H1 (cell line): Measurements from ENCODE around the gene TJP3. TPM values are rescaled to one million over a fixed set of nuclear protein-coding genes. Genes with fewer than 3 reads are reported as not detected.
A peak's percentile ranks its signal among the peaks of the same experiment; 100 is the strongest.

ENCODE experiments used
- CTCF ChIA-PET: fragments of 300-600 bp; sonication (Branson Sonifier 250); formaldehyde crosslinking; loops from one replicate; lab custom pipeline; 2021; ENCODE audit not compliant: partially characterized antibody; lab: Charles Lee
- POLR2A ChIA-PET: fragments of 300-600 bp; sonication (Branson Sonifier 250); formaldehyde crosslinking; loops from one replicate; lab custom pipeline; 2021; ENCODE audit warnings: inconsistent platforms; ENCODE audit not compliant: partially characterized antibody; lab: Charles Lee
- DNase-seq, 2 experiments: peaks; one replicate each; pipeline versions ENCODE4 v3.0.0 to v3.0.0-alpha.2; 2010 to 2022; ENCODE audit warnings: low spot score in 2 of 2, low read depth in 1 of 2, mixed read lengths in 1 of 2
- FAIRE-seq: peaks from 2 replicates; lab custom pipeline; 2011; peaks lifted over from hg19 to GRCh38; lab: Jason Lieb, UNC
- H2AFZ ChIP-seq: 2 replicates; pipeline ENCODE4 v1.8.1; 2012; ENCODE audit warnings: low read length, inconsistent platforms
- H2AK5ac ChIP-seq: 2 replicates; pipeline ENCODE4 v1.6.1; 2013; ENCODE audit warnings: low read depth, low read length
- H2BK120ac ChIP-seq: replicated peaks from 2 replicates; pipeline ENCODE3; 2013; ENCODE audit warnings: low read depth, low read length, inconsistent platforms
- H2BK12ac ChIP-seq: 2 replicates; pipeline ENCODE4 v1.6.1; 2013; ENCODE audit warnings: low read depth, low read length
- H2BK15ac ChIP-seq: 2 replicates; pipeline ENCODE4 v1.6.1; 2013; ENCODE audit warnings: low read length
- H2BK20ac ChIP-seq: 2 replicates; pipeline ENCODE4 v1.6.1; 2013; ENCODE audit warnings: low read length
- H2BK5ac ChIP-seq: 2 replicates; pipeline ENCODE4 v1.6.1; 2013; ENCODE audit warnings: low read depth, low read length
- H3K14ac ChIP-seq: 2 replicates; pipeline ENCODE4 v1.6.1; 2013; ENCODE audit warnings: inconsistent platforms; ENCODE audit not compliant: insufficient read length
- H3K18ac ChIP-seq: 2 replicates; pipeline ENCODE4 v1.6.1; 2013; ENCODE audit warnings: low read length; ENCODE audit errors: extremely low read depth
- H3K23ac ChIP-seq: 2 replicates; pipeline ENCODE4 v1.6.1; 2013; ENCODE audit warnings: inconsistent platforms; ENCODE audit not compliant: insufficient read length
- H3K23me2 ChIP-seq: 2 replicates; pipeline ENCODE4 v1.6.1; 2013; ENCODE audit warnings: low read depth, low read length
- H3K27ac ChIP-seq: 2 replicates; pipeline ENCODE4 v1.6.1; 2011; ENCODE audit warnings: low read depth, low read length, inconsistent platforms
- H3K27me3 ChIP-seq, 4 experiments: replicated peaks in 1 of 4; 1 replicate in 1 of 4; 2 replicates in 3 of 4; pipeline versions ENCODE4 v1.6.1 to v1.8.1; 2011 to 2013; ENCODE audit warnings: low read length in 3 of 4, mild to moderate bottlenecking in 3 of 4, inconsistent platforms in 2 of 4, mixed read lengths in 2 of 4, moderate library complexity in 1 of 4; ENCODE audit not compliant: control insufficient read depth in 3 of 4, insufficient read depth in 3 of 4; ENCODE audit errors: extremely low read depth in 1 of 4
- H3K36me3 ChIP-seq, 4 experiments: 2 replicates each; pipeline versions ENCODE4 v1.6.1 to v1.8.1; 2011 to 2013; ENCODE audit warnings: mild to moderate bottlenecking in 4 of 4, low read length in 3 of 4, moderate library complexity in 2 of 4, control low read depth in 1 of 4, inconsistent platforms in 1 of 4; ENCODE audit not compliant: insufficient read depth in 4 of 4, control insufficient read depth in 2 of 4
- H3K4ac ChIP-seq: replicated peaks from 2 replicates; pipeline ENCODE3; 2013; ENCODE audit warnings: low read length, low read depth, mixed read lengths, inconsistent platforms; ENCODE audit not compliant: insufficient read length
- H3K4me1 ChIP-seq, 4 experiments: replicated peaks in 1 of 4; 1 replicate in 1 of 4; 2 replicates in 3 of 4; pipeline versions ENCODE4 v1.6.1 to v1.8.1; 2011 to 2013; ENCODE audit warnings: low read length in 3 of 4, inconsistent platforms in 2 of 4, mixed read lengths in 1 of 4; ENCODE audit not compliant: insufficient read depth in 4 of 4, control insufficient read depth in 3 of 4
- H3K4me2 ChIP-seq, 2 experiments: 2 replicates each; pipeline versions ENCODE4 v1.6.1 to v1.8.1; 2011 to 2013; ENCODE audit warnings: low read depth in 2 of 2, low read length in 2 of 2, control low read depth in 1 of 2, inconsistent platforms in 1 of 2, mild to moderate bottlenecking in 1 of 2; ENCODE audit not compliant: insufficient read depth in 1 of 2
- H3K4me3 ChIP-seq, 4 experiments: fragments of 200-600, 300-600 bp in 1 of 4; sonication (generic), shearing (Covaris generic), sonication (Bioruptor Twin) in 1 of 4; 2 replicates each; pipeline versions ENCODE4 v1.5.1 to v1.8.1; 2011 to 2016; ENCODE audit warnings: low read length in 4 of 4, low read depth in 3 of 4, control low read depth in 2 of 4, inconsistent platforms in 2 of 4, mild to moderate bottlenecking in 2 of 4, mixed read lengths in 1 of 4, moderate library complexity in 1 of 4; ENCODE audit not compliant: insufficient read depth in 2 of 4; ENCODE audit errors: extremely low read depth in 1 of 4
- H3K56ac ChIP-seq: replicated peaks from 2 replicates; pipeline ENCODE3; 2013; ENCODE audit warnings: low read depth, mild to moderate bottlenecking, mixed read lengths, low read length, inconsistent platforms; ENCODE audit not compliant: insufficient read length
- H3K79me1 ChIP-seq: 2 replicates; pipeline ENCODE4 v1.6.1; 2013; ENCODE audit warnings: low read depth, low read length, control low read depth
- H3K79me2 ChIP-seq, 2 experiments: 2 replicates each; pipeline versions ENCODE4 v1.6.1 to v1.8.1; 2012 to 2013; ENCODE audit warnings: low read length in 2 of 2, mild to moderate bottlenecking in 2 of 2, inconsistent platforms in 1 of 2; ENCODE audit not compliant: insufficient read depth in 2 of 2, control insufficient read depth in 1 of 2
- H3K9ac ChIP-seq, 4 experiments: replicated peaks in 1 of 4; 1 replicate in 1 of 4; 2 replicates in 3 of 4; pipeline versions ENCODE4 v1.6.1 to v1.8.1; 2011 to 2013; ENCODE audit warnings: low read depth in 3 of 4, low read length in 3 of 4, control low read depth in 2 of 4, mild to moderate bottlenecking in 2 of 4, moderate library complexity in 2 of 4, inconsistent platforms in 1 of 4; ENCODE audit errors: extremely low read depth in 1 of 4
- H3K9me3 ChIP-seq, 2 experiments: 2 replicates each; pipeline versions ENCODE4 v1.6.1 to v1.8.1; 2012 to 2013; ENCODE audit warnings: mild to moderate bottlenecking in 2 of 2, moderate library complexity in 2 of 2, control low read depth in 1 of 2, inconsistent platforms in 1 of 2, low read depth in 1 of 2, low read length in 1 of 2, mixed read lengths in 1 of 2; ENCODE audit not compliant: insufficient read depth in 2 of 2
- H4K20me1 ChIP-seq, 2 experiments: replicated peaks in 1 of 2; 2 replicates each; pipeline versions ENCODE3 to v1.8.1; 2011 to 2013; ENCODE audit warnings: inconsistent platforms in 2 of 2, low read length in 2 of 2, mild to moderate bottlenecking in 1 of 2; ENCODE audit not compliant: insufficient read depth in 2 of 2, control insufficient read depth in 1 of 2
- H4K5ac ChIP-seq: 2 replicates; pipeline ENCODE4 v1.6.1; 2013; ENCODE audit warnings: low read length, low read depth, mixed read lengths, inconsistent platforms; ENCODE audit not compliant: insufficient read length
- H4K8ac ChIP-seq: 2 replicates; pipeline ENCODE4 v1.8.0; 2013; ENCODE audit warnings: mild to moderate bottlenecking, moderate library complexity, low read length, inconsistent platforms; ENCODE audit not compliant: insufficient read depth; ENCODE audit errors: extremely low read depth
- H4K91ac ChIP-seq: replicated peaks from 2 replicates; pipeline ENCODE3; 2013; ENCODE audit warnings: low read length, mixed read lengths, inconsistent platforms; ENCODE audit not compliant: insufficient read length
- EGR1 ChIP-seq: IDR thresholded peaks from 2 replicates; pipeline ENCODE4 v1.6.1; 2011; ENCODE audit warnings: low read depth, low read length, borderline replicate concordance
- EZH2 ChIP-seq: fragments of 200-600 bp; sonication (generic); IDR thresholded peaks from 2 replicates; pipeline ENCODE4 v1.7.1; 2012; ENCODE audit warnings: low read depth, mild to moderate bottlenecking, moderate library complexity, low read length, inconsistent platforms; ENCODE audit not compliant: severe bottlenecking
- KDM4A ChIP-seq: IDR thresholded peaks from one replicate; pipeline ENCODE4 v1.7.1; 2012; ENCODE audit warnings: low read depth, mild to moderate bottlenecking, moderate library complexity, low read length, inconsistent platforms; ENCODE audit not compliant: severe bottlenecking
- MAFK ChIP-seq: IDR thresholded peaks from 2 replicates; pipeline ENCODE4 v1.6.1; 2012; ENCODE audit warnings: low read depth, mild to moderate bottlenecking, improper control_type of control experiment, low read length
- POU5F1 ChIP-seq: IDR thresholded peaks from 2 replicates; pipeline ENCODE4 v1.6.1; 2011; ENCODE audit warnings: low read depth, mild to moderate bottlenecking, low read length, moderate library complexity
- RNF2 ChIP-seq: fragments of 200-900, 300-1000 bp; sonication (generic); IDR thresholded peaks from 2 replicates; pipeline ENCODE4 v1.7.1; 2016; ENCODE audit warnings: borderline replicate concordance, low read depth, mild to moderate bottlenecking, antibody characterized with exemption, low read length; ENCODE audit not compliant: poor library complexity, severe bottlenecking; ENCODE audit errors: missing control alignments
- WGBS, 2 experiments: shearing (Covaris generic) in 1 of 2; methylation state at CpG; one replicate each; pipeline versions ENCODE4 v1.1.6 to v1.1.7; 2013 to 2015; ENCODE audit warnings: low lambda C conversion rate in 2 of 2, mixed read lengths in 2 of 2, inconsistent platforms in 1 of 2, low coverage in 1 of 2, missing lambda C conversion rate in 1 of 2; ENCODE audit not compliant: insufficient replicate concordance in 2 of 2, insufficient coverage in 1 of 2, insufficient read length in 1 of 2; ENCODE audit errors: extremely low coverage in 1 of 2, missing lambda C conversion rate in 1 of 2; 5-methylcytosine and 5-hydroxymethylcytosine counted together
- polyA plus RNA-seq, 7 experiments: library from polyadenylated mRNA; depleted of rRNA in 3 of 7; stranded (reverse) in 5 of 7; unstranded in 2 of 7; fragments of >200 nt in 5 of 7; fragments of 200-250 nt in 2 of 7; gene quantifications; 1 replicate in 5 of 7; 2 replicates in 1 of 7; 4 replicates in 1 of 7; pipeline versions ENCODE4 v1.2.1 to v1.2.3, GENCODE V29; 2011 to 2013; ENCODE audit warnings: missing spikeins in 2 of 7, mixed read lengths in 2 of 7
- total RNA-seq: library from RNA; stranded (reverse); fragmentation: NEBNext Ultra II Directional; extraction: Animal tissue kit (Norgen Biotek cat#: 25700); gene quantifications from 2 replicates; pipeline ENCODE4 v1.2.1, GENCODE V29; 2021
- TF ChIP-seq, protein P1 (sequence below), 3 experiments: IDR thresholded peaks; 1 replicate in 2 of 3; 2 replicates in 1 of 3; pipeline versions ENCODE4 v1.5.1 to v1.6.1; 2011; ENCODE audit warnings: low read length in 3 of 3, mild to moderate bottlenecking in 3 of 3, inconsistent platforms in 2 of 3, low read depth in 1 of 3, moderate library complexity in 1 of 3; ENCODE audit not compliant: insufficient read depth in 1 of 3; ENCODE audit errors: control extremely low read depth in 1 of 3

TJP3 gene
- total and polyA plus RNA-seq, 2 of the 8 experiments (the other 6 are each of a cell fraction or from before 2014, with no cell fraction given) = 17.1 to 26.1 TPM

DNA sequence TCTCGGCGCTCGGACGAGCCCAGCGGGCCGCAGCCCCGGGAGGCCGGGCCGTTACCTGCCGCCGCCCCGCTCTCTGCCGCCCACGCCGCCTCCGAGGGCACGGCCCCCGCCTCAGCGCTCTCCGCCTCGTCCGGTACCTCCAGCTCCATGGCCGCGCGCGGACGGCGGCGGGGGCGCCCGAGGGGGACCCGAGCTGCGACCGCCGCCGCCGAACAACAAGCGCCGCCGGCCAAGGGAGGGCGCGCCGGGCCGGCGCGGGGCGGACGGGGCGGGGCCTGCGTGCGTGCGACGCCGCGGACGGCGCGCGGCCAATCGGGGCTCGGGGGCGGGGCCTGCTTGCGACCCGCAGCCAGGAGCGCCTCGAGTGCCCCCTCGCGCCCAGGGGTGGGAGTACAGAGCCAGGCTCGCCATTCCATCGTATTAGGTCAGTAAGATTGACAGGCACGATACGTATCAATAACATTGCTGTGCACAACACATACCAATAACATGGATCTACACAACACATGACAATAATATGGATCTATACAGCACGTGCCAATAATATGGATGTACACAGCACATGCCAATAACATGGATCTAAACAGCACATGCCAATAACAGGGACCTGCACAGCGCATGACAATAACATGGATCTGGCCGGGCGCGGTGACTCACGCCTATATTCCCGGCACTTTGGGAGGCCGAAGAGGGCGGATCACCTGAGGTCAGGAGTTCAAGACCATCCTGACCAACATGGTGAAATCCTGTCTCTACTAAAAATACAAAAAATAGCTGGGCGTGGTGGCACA lies 7.7 kb upstream of the TJP3 start, which contains the start of gene PIP5K1C:
TSS of gene PIP5K1C (minus strand) at position 227 of the 791 bp plus-strand sequence. CDS start at position 149, 78 bp downstream.
- no peak within 1 kb of the TSS for H4K91ac ChIP-seq
- peaks cover 18% of the 10 kb centered on the region for H3K79me1 ChIP-seq
- H4K8ac ChIP-seq = peak within 1 kb of the TSS; percentile 79
- peaks cover 0 to 38% of the 10 kb centered on the region in 2 experiments; a peak in 3 of 4 replicates for H3K79me2 ChIP-seq
- no peak within 1 kb of the TSS for H2AK5ac ChIP-seq
- no peak within 1 kb of the TSS for H2BK15ac ChIP-seq
- H3K4ac ChIP-seq = no peak within 1 kb of the TSS
- H2BK5ac ChIP-seq = no peak within 1 kb of the TSS
- no peak within 1 kb of the TSS for H2AFZ ChIP-seq
- peak within 1 kb of the TSS; percentile 89 to 98 for H3K4me2 ChIP-seq
- no peak within 1 kb of the TSS for H3K23ac ChIP-seq
- H3K27ac ChIP-seq = no peak within 1 kb of the TSS
- WGBS, 2 experiments = 11% methylated on average over 63 of the region's 82 CpGs; no CpG with 5 or more reads in 1 of the 2 experiments
- POLR2A ChIA-PET = interaction anchor here (1.1 to 1.5 kb wide), 2 partner anchors 12 to 108 kb away, joined by 3 to 6 read pairs; no protein-coding TSS in a partner anchor
- no peak within 1 kb of the TSS for H2BK120ac ChIP-seq
- H2BK20ac ChIP-seq = no peak within 1 kb of the TSS
- peaks cover 3% of the 10 kb centered on the region; the same call in 1 of the 2 replicates for H3K23me2 ChIP-seq
- H3K4me3 ChIP-seq = peak within 1 kb of the TSS; percentile 59 to 85 (median 72)
- FAIRE-seq (peak; percentile 65), DNase-seq (peak in 1 of 2 experiments; percentile 99)
- H3K9ac ChIP-seq = peak within 1 kb of the TSS; percentile 23 to 84 (median 38); a peak in 6 of 7 replicates
- no peak within 1 kb of the TSS for H2BK12ac ChIP-seq
- H3K56ac ChIP-seq = no peak within 1 kb of the TSS
- H3K14ac ChIP-seq = no peak within 1 kb of the TSS
- no peaks in the 10 kb centered on the region; a peak in 1 of 4 replicates for H3K9me3 ChIP-seq
- H4K5ac ChIP-seq = no peak within 1 kb of the TSS
- CTCF ChIA-PET = interaction anchor here (0.7 to 13.9 kb wide), 11 partner anchors 10 to 156 kb away, joined by 3 to 110 read pairs (median 4); partner anchors contain the start of gene TJP3
- H3K4me1 ChIP-seq = peaks cover 0 to 8% (median 2%) of the 10 kb centered on the region in 4 experiments; a peak in 3 of 7 replicates
- no peaks in the 10 kb centered on the region; a peak in 2 of 7 replicates for H3K27me3 ChIP-seq
- no peaks in the 10 kb centered on the region for H3K36me3 ChIP-seq
- H4K20me1 ChIP-seq = peaks cover 2 to 25% of the 10 kb centered on the region in 2 experiments
- H3K18ac ChIP-seq = no peak within 1 kb of the TSS
- TF ChIP-seq RNF2 (no peak), EGR1 (0 out of 2 replicates have a peak, but pooled peaks have one; percentile 45), EZH2 (no peak), POU5F1 (peak; percentile 59; the same call in 1 of the 2 replicates), MAFK (no peak), KDM4A (peak; percentile 59)
- TF ChIP-seq, protein P1, sequence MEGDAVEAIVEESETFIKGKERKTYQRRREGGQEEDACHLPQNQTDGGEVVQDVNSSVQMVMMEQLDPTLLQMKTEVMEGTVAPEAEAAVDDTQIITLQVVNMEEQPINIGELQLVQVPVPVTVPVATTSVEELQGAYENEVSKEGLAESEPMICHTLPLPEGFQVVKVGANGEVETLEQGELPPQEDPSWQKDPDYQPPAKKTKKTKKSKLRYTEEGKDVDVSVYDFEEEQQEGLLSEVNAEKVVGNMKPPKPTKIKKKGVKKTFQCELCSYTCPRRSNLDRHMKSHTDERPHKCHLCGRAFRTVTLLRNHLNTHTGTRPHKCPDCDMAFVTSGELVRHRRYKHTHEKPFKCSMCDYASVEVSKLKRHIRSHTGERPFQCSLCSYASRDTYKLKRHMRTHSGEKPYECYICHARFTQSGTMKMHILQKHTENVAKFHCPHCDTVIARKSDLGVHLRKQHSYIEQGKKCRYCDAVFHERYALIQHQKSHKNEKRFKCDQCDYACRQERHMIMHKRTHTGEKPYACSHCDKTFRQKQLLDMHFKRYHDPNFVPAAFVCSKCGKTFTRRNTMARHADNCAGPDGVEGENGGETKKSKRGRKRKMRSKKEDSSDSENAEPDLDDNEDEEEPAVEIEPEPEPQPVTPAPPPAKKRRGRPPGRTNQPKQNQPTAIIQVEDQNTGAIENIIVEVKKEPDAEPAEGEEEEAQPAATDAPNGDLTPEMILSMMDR (IDR thresholded peaks at IDR 0.05; ENCODE audit: control extremely low read depth in 1 of 3, insufficient read depth in 1 of 3, low read depth in 1 of 3, low read length in 3 of 3) = peak; percentile 75 to 84 (median 78)
